HEK293T (cell line): ENCODE results near the gene ATP10A.

Source experiments
- HDGF ChIP-seq: fragments of 450-650 bp; IDR thresholded peaks from 2 replicates; pipeline ENCODE4 v1.6.1; 2017; ENCODE audit warnings: antibody characterized with exemption, borderline replicate concordance
- TF ChIP-seq, protein P1 (sequence below): fragments of 450-650 bp; IDR thresholded peaks from 2 replicates; pipeline ENCODE4 v1.6.1; 2016

DNA sequence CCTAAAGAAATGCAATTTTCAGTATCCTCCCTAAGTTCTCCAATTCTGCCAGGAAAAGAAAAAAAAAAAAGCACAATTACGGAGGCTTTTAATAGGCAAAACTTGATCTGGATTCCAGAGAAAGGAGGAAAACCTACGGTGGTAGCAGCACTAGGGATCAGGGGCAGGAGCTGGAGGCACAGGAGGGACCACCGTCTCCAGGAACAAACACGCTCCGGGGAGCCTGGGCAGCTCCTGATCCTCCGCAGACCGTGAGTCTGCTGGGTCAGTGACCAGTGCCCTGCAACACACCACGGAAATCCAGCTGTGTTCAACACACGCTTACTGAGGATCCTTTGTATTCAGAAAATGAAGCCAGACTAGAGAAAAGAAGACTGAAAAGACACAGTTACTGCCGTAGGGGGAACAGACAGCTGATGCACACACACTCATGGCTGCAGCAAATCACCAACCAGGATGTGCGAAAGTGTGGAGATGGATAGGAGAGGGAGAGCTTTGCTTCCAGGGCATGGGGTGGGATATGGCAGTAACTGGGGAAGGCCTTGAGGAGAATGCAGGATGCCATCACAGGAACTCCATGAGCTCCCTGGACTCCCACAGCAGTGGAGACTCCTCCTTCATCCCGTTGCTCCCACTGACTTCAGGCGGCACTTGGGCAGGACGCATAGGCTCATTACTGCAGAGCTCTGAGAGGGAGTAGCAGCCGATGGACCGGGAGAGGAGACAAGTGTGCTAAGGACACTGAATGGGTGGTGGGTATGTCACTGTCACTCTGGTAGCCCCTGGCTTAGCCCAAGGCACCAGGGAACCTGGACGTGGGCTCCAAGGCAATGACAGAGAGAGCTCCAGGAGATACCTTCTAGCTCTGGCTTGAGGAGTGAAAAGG lies 167.0 kb downstream of the ATP10A start:
- no peak for TF ChIP-seq HDGF
- TF ChIP-seq, protein P1, sequence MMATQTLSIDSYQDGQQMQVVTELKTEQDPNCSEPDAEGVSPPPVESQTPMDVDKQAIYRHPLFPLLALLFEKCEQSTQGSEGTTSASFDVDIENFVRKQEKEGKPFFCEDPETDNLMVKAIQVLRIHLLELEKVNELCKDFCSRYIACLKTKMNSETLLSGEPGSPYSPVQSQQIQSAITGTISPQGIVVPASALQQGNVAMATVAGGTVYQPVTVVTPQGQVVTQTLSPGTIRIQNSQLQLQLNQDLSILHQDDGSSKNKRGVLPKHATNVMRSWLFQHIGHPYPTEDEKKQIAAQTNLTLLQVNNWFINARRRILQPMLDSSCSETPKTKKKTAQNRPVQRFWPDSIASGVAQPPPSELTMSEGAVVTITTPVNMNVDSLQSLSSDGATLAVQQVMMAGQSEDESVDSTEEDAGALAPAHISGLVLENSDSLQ: no peak
